Ovary (tissue), 3 donors: Measurements from ENCODE around the gene MS4A13.

ENCODE experiments used
- EP300 ChIP-seq: sonication (generic); formaldehyde crosslinking; IDR thresholded peaks from one replicate; pipeline ENCODE4 v1.6.1; 2017; ENCODE audit warnings: antibody characterized with exemption
- POLR2A ChIP-seq: fragments of 450-650 bp; IDR thresholded peaks from one replicate; pipeline ENCODE4 v1.6.1; 2017; ENCODE audit warnings: antibody characterized with exemption, mild to moderate bottlenecking, moderate library complexity
- TF ChIP-seq, protein P1 (sequence below), 3 donors: fragments of 450-650 bp in 2 of 3; fragments of 200-600 bp in 1 of 3; IDR thresholded peaks; one replicate each; pipeline versions ENCODE4 v1.5.1 to v1.8.0; 2016 to 2022; ENCODE audit warnings: antibody characterized with exemption in 3 of 3, mild to moderate bottlenecking in 1 of 3
- donor health status: DM: no; HTN: no; CAD: no.

DNA sequence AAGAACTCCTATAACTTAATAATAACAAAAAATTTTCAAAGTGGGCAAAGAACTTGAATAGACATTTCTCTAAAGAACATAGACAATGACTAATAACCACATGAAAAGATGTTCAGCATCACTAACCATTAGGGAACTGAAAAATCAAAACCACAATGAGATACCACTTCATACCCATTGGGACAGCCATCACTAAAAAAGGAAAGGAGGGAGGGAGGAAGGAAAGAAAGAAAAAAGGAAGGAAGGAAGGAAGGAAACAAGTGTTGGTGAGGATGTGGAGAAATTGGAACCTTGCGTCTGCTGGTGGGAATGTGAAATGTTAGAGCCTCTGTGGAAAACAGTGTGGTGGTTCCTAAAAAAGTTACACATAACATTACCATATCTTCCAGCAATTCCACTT, 55.8 kb downstream of the MS4A13 start:
- TF ChIP-seq, protein P1, sequence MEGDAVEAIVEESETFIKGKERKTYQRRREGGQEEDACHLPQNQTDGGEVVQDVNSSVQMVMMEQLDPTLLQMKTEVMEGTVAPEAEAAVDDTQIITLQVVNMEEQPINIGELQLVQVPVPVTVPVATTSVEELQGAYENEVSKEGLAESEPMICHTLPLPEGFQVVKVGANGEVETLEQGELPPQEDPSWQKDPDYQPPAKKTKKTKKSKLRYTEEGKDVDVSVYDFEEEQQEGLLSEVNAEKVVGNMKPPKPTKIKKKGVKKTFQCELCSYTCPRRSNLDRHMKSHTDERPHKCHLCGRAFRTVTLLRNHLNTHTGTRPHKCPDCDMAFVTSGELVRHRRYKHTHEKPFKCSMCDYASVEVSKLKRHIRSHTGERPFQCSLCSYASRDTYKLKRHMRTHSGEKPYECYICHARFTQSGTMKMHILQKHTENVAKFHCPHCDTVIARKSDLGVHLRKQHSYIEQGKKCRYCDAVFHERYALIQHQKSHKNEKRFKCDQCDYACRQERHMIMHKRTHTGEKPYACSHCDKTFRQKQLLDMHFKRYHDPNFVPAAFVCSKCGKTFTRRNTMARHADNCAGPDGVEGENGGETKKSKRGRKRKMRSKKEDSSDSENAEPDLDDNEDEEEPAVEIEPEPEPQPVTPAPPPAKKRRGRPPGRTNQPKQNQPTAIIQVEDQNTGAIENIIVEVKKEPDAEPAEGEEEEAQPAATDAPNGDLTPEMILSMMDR (IDR thresholded peaks at IDR 0.05) = no peak
- TF ChIP-seq POLR2A = no peak
- no peak for TF ChIP-seq EP300
